Cardiac muscle cell (in vitro differentiated cells and primary cell): ENCODE measurements around the gene TMEM132C. TPM values are rescaled to one million over a fixed set of nuclear protein-coding genes. Genes with fewer than 3 reads are reported as not detected.
"Not testable (repeated sequence)": the region's sequence is repeated elsewhere in the genome, so short reads cannot be mapped to it uniquely, and the experiment has no call there.

Experiments used
- DNase-seq, 2 donors: peaks; one replicate each; pipeline versions ENCODE4 v3.0.0 to v3.0.0-alpha.2; 2010 to 2017; ENCODE audit warnings: low read depth in 1 of 2, low spot score in 1 of 2
- H3K27ac ChIP-seq: fragments of 200-600 bp; sonication (generic); 2 replicates; pipeline ENCODE4 v1.5.1; 2016
- H3K27me3 ChIP-seq: fragments of 200-600 bp; sonication (generic); 2 replicates; pipeline ENCODE4 v1.6.0; 2016; ENCODE audit warnings: control low read depth
- H3K36me3 ChIP-seq: fragments of 200-600 bp; sonication (generic); 2 replicates; pipeline ENCODE4 v1.5.1; 2016; ENCODE audit warnings: control low read depth
- H3K4me1 ChIP-seq: fragments of 200-600 bp; sonication (generic); 2 replicates; pipeline ENCODE4 v1.8.1; 2017; ENCODE audit warnings: low read depth, mild to moderate bottlenecking, mixed run types
- H3K4me3 ChIP-seq: fragments of 200-600 bp; sonication (generic); 2 replicates; pipeline ENCODE4 v1.5.1; 2016; ENCODE audit warnings: mild to moderate bottlenecking
- H3K9me3 ChIP-seq: fragments of 200-600 bp; sonication (generic); 2 replicates; pipeline ENCODE4 v1.5.1; 2017; ENCODE audit warnings: low read depth, mild to moderate bottlenecking, control low read depth
- polyA plus RNA-seq: library from polyadenylated mRNA; unstranded; fragments of >200 nt; fragmentation: Nextera tagmentation; extraction: Ambion mirVana; gene quantifications from 2 replicates; pipeline ENCODE4 v1.2.1, GENCODE V29; 2016
- total RNA-seq: library from RNA; depleted of rRNA; stranded (reverse); fragments of >200 nt; gene quantifications from 2 replicates; pipeline ENCODE4 v1.2.3, GENCODE V29; 2016
- TF ChIP-seq, protein P1 (sequence below): IDR thresholded peaks from 2 replicates; pipeline ENCODE4 v1.5.1; 2012; ENCODE audit warnings: low read depth, mild to moderate bottlenecking, low read length

TMEM132C gene
- total and polyA plus RNA-seq, 2 experiments from 2014 or later = 1.8 to 2.5 TPM

DNA sequence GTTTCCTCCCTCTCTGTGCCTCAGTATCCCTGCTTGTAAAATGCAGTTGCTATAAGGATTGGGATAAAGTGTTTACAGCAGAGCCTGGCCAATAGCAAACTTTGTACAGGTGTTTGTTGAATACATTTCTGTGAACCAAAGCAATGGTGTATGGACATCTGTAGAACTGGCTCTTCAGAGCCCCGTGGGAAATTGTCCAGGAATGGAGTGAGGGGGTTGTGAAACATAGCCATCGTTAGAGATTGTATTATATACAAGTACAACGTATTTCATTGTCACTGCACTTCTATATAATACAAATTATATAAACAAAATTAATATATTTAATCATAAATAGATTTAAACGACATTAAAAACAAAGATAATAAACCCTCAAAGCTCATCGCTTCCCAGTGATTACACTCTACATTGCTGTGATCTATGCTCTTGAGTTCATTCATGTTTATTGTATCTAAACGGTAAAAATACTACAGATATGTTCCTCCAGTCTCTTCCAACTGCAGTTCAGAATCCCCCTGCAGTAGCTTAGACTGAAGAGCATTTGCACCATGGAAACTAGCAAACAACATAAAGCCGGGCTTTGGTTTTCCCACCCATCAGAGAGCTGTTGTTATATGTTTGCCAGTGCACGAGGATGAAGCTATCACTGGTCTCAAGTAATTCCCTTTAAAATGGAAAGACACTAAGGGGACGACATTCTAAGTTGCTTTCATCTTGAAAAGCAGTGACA is 216.7 kb downstream of the TMEM132C start:
- Histone ChIP-seq H3K36me3 (no peaks in the 10 kb centered on the region), H3K4me3 (no peak overlapping the region), H3K9me3 (no peaks in the 10 kb centered on the region), H3K4me1 (no peaks in the 10 kb centered on the region), H3K27ac (no peak overlapping the region), H3K27me3 (no peaks in the 10 kb centered on the region)
- no peak for DNase-seq
- TF ChIP-seq, protein P1, sequence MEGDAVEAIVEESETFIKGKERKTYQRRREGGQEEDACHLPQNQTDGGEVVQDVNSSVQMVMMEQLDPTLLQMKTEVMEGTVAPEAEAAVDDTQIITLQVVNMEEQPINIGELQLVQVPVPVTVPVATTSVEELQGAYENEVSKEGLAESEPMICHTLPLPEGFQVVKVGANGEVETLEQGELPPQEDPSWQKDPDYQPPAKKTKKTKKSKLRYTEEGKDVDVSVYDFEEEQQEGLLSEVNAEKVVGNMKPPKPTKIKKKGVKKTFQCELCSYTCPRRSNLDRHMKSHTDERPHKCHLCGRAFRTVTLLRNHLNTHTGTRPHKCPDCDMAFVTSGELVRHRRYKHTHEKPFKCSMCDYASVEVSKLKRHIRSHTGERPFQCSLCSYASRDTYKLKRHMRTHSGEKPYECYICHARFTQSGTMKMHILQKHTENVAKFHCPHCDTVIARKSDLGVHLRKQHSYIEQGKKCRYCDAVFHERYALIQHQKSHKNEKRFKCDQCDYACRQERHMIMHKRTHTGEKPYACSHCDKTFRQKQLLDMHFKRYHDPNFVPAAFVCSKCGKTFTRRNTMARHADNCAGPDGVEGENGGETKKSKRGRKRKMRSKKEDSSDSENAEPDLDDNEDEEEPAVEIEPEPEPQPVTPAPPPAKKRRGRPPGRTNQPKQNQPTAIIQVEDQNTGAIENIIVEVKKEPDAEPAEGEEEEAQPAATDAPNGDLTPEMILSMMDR = no peak

DNA sequence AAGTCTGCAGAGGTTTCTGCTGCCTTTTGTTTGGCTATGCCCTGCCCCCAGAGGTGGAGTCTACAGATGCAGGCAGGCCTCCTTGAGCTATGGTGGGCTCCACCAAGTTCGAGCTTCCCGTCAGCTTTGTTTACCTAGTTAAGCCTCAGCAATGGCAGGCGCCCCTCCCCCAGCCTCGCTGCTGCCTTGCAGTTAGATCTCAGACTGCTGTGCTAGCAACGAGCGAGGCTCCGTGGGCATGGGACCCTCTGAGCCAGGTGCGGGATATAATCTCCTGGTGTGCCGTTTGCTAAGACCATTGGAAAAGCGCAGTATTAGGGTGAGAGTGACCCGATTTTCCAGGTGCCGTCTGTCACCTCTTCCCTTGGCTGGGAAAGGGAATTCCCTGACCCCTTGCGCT is 230.4 kb downstream of the TMEM132C start:
- H3K36me3 ChIP-seq, H3K9me3 ChIP-seq, DNase-seq, H3K4me3 ChIP-seq, H3K27me3 ChIP-seq, H3K27ac ChIP-seq, H3K4me1 ChIP-seq: not testable (repeated sequence)

DNA sequence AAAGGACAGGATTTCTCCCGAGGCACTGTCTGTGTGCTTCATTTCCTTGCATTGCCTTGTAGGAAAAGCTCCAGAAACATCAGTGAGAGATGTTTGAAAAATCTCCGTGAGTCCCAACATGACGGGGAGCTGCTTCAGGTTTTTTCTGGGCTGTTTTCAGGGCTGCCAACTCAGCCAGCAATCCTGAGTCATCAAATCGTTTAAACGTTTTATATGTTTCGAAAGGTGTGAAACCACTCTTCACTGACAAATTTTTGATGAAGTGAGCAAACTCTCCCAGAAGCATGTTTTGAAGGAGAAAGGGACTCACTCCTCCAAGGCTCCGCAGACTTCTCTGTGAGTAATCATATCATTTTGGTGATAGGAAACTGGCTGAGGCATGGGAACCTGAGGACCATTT is 240.5 kb downstream of the TMEM132C start:
- no peaks in the 10 kb centered on the region for H3K27me3 ChIP-seq
- H3K9me3 ChIP-seq = no peaks in the 10 kb centered on the region
- TF ChIP-seq, protein P1 = no peak
- H3K4me1 ChIP-seq = no peaks in the 10 kb centered on the region
- H3K4me3 ChIP-seq = no peak overlapping the region
- H3K36me3 ChIP-seq = no peaks in the 10 kb centered on the region
- H3K27ac ChIP-seq = no peak overlapping the region
- DNase-seq = no peak

DNA sequence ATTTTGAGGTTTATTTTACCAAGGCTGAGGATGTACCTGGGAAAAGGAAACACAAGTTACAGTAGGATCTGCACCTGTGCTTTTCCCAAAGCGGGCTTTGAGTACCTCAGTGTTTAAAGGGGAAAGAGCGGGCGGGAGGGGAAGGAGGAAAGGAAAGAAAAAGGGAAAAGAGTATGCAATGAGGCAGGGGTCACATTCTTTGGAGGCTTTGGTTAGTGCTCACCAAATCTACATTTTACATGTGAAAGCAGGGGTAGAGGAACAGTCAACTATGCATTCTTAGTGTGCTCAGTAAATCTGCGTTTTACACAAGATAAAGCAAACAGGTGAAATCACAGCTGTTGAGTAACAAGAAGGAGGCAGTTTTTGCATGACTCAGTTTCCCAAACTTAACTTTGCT is 242.2 kb downstream of the TMEM132C start:
- TF ChIP-seq, protein P1 = no peak
- no peaks in the 10 kb centered on the region for H3K9me3 ChIP-seq

DNA sequence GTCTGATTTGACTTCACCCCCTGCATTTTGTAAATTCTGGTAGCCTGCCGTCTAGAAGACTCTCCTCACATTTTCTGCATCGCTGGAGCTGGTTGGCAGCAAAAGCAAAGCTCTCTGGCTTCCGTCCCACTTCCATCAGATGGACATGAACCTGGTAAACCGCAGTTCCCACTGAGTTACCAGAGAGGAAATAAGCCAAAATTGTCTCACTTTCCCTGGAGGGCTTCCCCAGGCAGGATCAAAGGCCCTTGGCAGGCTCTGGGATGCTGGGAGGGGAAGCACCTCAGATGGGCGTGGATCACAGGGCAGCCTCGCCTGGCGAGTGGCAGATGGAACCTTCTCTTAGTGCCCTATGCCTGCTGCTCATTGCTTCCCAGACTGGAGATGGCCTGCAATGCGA is 243.5 kb downstream of the TMEM132C start:
- Histone ChIP-seq H3K4me1 (no peaks in the 10 kb centered on the region), H3K27ac (no peak overlapping the region), H3K9me3 (no peaks in the 10 kb centered on the region), H3K4me3 (no peak overlapping the region), H3K27me3 (no peaks in the 10 kb centered on the region), H3K36me3 (no peaks in the 10 kb centered on the region)
- no peak for DNase-seq
- TF ChIP-seq, protein P1 = no peak

More for the DNA sequence above, 242.2 kb downstream of the TMEM132C start:
- H3K36me3 ChIP-seq = no peaks in the 10 kb centered on the region
- no peak overlapping the region for H3K4me3 ChIP-seq
- DNase-seq = no peak
- no peaks in the 10 kb centered on the region for H3K4me1 ChIP-seq
- H3K27me3 ChIP-seq = no peaks in the 10 kb centered on the region
- H3K27ac ChIP-seq = no peak overlapping the region

DNA sequence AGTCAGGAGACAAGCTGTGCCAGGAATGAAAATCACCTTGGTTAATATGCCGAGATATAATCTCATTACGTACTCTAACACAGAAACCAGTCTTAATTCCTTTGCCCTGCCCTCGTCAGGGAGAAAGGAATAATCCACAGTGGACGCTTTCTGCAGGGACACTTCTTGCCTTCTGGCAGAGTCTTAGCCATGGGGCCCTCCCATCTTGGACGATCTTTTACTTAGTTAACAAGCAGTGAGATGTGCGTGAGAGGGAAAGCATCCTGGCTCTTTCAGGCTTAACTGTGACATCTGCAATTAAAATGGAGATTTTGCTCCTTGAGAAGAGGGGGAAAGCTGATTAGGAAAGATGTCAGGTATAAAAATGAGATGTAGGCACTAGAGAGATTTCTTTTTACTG is 246.4 kb downstream of the TMEM132C start:
- Histone ChIP-seq H3K27ac (no peak overlapping the region), H3K4me1 (no peaks in the 10 kb centered on the region), H3K9me3 (no peaks in the 10 kb centered on the region), H3K27me3 (no peaks in the 10 kb centered on the region), H3K4me3 (no peak overlapping the region), H3K36me3 (no peaks in the 10 kb centered on the region)
- no peak for DNase-seq
- TF ChIP-seq, protein P1 = no peak
